ENCODE data around the gene PCDHGA1.

DNA sequence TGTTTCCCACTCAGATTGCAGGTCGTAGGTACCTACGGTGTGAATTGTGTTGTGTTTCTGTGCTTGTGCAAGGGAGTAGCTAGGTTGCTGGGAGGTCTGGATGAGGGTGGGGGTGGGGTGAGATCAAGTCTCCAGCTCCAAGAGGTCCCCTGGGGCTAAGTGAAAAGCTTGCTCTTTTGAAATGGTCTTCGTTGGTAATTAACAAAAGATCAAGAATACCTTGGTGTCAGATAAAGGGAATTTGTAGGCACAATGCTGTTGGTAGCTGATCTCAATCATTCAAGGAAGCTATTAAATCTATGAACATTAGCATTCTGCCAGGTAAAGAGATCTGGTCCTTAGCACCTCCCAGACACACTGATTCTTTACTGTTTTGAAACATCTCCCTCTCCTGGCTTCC lies 153.6 kb downstream of the PCDHGA1 start:
- TF ChIP-seq, protein P1, sequence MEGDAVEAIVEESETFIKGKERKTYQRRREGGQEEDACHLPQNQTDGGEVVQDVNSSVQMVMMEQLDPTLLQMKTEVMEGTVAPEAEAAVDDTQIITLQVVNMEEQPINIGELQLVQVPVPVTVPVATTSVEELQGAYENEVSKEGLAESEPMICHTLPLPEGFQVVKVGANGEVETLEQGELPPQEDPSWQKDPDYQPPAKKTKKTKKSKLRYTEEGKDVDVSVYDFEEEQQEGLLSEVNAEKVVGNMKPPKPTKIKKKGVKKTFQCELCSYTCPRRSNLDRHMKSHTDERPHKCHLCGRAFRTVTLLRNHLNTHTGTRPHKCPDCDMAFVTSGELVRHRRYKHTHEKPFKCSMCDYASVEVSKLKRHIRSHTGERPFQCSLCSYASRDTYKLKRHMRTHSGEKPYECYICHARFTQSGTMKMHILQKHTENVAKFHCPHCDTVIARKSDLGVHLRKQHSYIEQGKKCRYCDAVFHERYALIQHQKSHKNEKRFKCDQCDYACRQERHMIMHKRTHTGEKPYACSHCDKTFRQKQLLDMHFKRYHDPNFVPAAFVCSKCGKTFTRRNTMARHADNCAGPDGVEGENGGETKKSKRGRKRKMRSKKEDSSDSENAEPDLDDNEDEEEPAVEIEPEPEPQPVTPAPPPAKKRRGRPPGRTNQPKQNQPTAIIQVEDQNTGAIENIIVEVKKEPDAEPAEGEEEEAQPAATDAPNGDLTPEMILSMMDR (IDR thresholded peaks at IDR 0.05 in 8 of 11, conservative IDR thresholded peaks at IDR 0.05 in 3 of 11), result no peak
- TF ChIP-seq POLR2A (IDR thresholded peaks at IDR 0.05), result no peak
- TF ChIP-seq POLR2AphosphoS5 (IDR thresholded peaks at IDR 0.05), result no peak

Measured in spleen (tissue), 7 donors.